SIG-M5 (cell line): ENCODE results near the gene RAP1GAP.

Source experiments
- DNase-seq: peaks from one replicate; lab custom pipeline; 2025; lab: John Stamatoyannopoulos, UW

Gene RAP1GAP

GRCh38 chr1:21590126-21590880, 78.9 kb downstream of the RAP1GAP start:
- no peak for DNase-seq

- DNase-seq = no peak
Observed at GRCh38 chr1:21589618-21590017, 79.5 kb downstream of the RAP1GAP start.

GRCh38 chr1:21587602-21587953, 81.6 kb downstream of the RAP1GAP start:
- DNase-seq = no peak

GRCh38 chr1:21586846-21587601, 82.1 kb downstream of the RAP1GAP start:
- no peak for DNase-seq

GRCh38 chr1:21586222-21586621, 82.9 kb downstream of the RAP1GAP start:
- DNase-seq = no peak

- no peak for DNase-seq
Observed at GRCh38 chr1:21585037-21585436, 84.1 kb downstream of the RAP1GAP start.

- no peak for DNase-seq
Observed at GRCh38 chr1:21584096-21584495, 85.1 kb downstream of the RAP1GAP start.

GRCh38 chr1:21579791-21580190, 89.4 kb downstream of the RAP1GAP start:
- no peak for DNase-seq

GRCh38 chr1:21577933-21578332, 91.2 kb downstream of the RAP1GAP start:
- no peak for DNase-seq

- DNase-seq = no peak
Observed at GRCh38 chr1:21577324-21577723, 91.8 kb downstream of the RAP1GAP start.

GRCh38 chr1:21576798-21577187, 92.4 kb downstream of the RAP1GAP start:
- DNase-seq = no peak

- DNase-seq = no peak
Observed at GRCh38 chr1:21576031-21576797, 92.9 kb downstream of the RAP1GAP start.

- DNase-seq = no peak
Observed at GRCh38 chr1:21575351-21575942, 93.7 kb downstream of the RAP1GAP start.

- DNase-seq = no peak
Observed at GRCh38 chr1:21574466-21575151, 94.5 kb downstream of the RAP1GAP start.

- no peak for DNase-seq
Observed at GRCh38 chr1:21573971-21574465, 95.1 kb downstream of the RAP1GAP start.

- DNase-seq = no peak
Observed at GRCh38 chr1:21573475-21573874, 95.7 kb downstream of the RAP1GAP start.

GRCh38 chr1:21572735-21573277, 96.4 kb downstream of the RAP1GAP start:
- no peak for DNase-seq

- DNase-seq = no peak
Observed at GRCh38 chr1:21572221-21572620, 96.9 kb downstream of the RAP1GAP start.

GRCh38 chr1:21570885-21571284, 98.3 kb downstream of the RAP1GAP start:
- DNase-seq = no peak

- DNase-seq = no peak
Observed at GRCh38 chr1:21570528-21570875, 98.7 kb downstream of the RAP1GAP start.

GRCh38 chr1:21569820-21570527, 99.2 kb downstream of the RAP1GAP start:
- no peak for DNase-seq
